IgD-negative memory B cell (primary cell): ENCODE results near the gene CORO2B. TPM values are rescaled to one million over a fixed set of nuclear protein-coding genes. Genes with fewer than 3 reads are reported as not detected.

Source experiments
- H3K27ac Mint-ChIP-seq, 3 donors: one replicate each; pipeline ENCODE4 v1.8.0; 2020 to 2022; ENCODE audit warnings: mild to moderate bottlenecking in 3 of 3, mixed read lengths in 3 of 3, moderate library complexity in 1 of 3
- H3K27me3 Mint-ChIP-seq: one replicate; pipeline ENCODE4 v1.8.0; 2021; ENCODE audit warnings: mixed read lengths
- H3K36me3 Mint-ChIP-seq: one replicate; pipeline ENCODE4 v1.8.0; 2020; ENCODE audit warnings: mild to moderate bottlenecking, mixed read lengths
- H3K4me1 Mint-ChIP-seq, 3 donors: one replicate each; pipeline ENCODE4 v1.8.0; 2020 to 2022; ENCODE audit warnings: mixed read lengths in 3 of 3, mild to moderate bottlenecking in 1 of 3
- H3K4me3 Mint-ChIP-seq, 4 donors: one replicate each; pipeline ENCODE4 v1.8.0; 2020 to 2022; ENCODE audit warnings: mild to moderate bottlenecking in 4 of 4, mixed read lengths in 4 of 4, moderate library complexity in 3 of 4
- H3K9me3 Mint-ChIP-seq, 3 donors: one replicate each; pipeline ENCODE4 v1.8.0; 2020 to 2021; ENCODE audit warnings: mixed read lengths in 3 of 3, mild to moderate bottlenecking in 1 of 3
- polyA plus RNA-seq: library from polyadenylated mRNA; unstranded; fragments of 300-500 nt; fragmentation: Illumina TruSeq; gene quantifications from one replicate; pipeline ENCODE4 v1.2.3, GENCODE V29; 2021

Gene CORO2B
- 0.94 TPM for polyA plus RNA-seq

- peaks cover 14 to 34% (median 16%) of the 10 kb centered on the region in 3 donors for H3K4me1 Mint-ChIP-seq
- peak within 1 kb of the TSS; percentile 62 to 83 (median 71) for H3K27ac Mint-ChIP-seq
- peaks cover 0 to 4% (median 0%) of the 10 kb centered on the region in 3 donors for H3K9me3 Mint-ChIP-seq
- peak within 1 kb of the TSS; percentile 83 to 93 (median 89) for H3K4me3 Mint-ChIP-seq
- H3K36me3 Mint-ChIP-seq = peaks cover 2% of the 10 kb centered on the region
- peaks cover 33% of the 10 kb centered on the region for H3K27me3 Mint-ChIP-seq
Observed at GRCh38 chr15:68578980-68579935, at the start of gene CORO2B. CORO2B (plus strand) TSS chr15:68578993; CDS start chr15:68579263, 270 bp downstream.

GRCh38 chr15:68531387-68532179 lies 47.2 kb upstream of the CORO2B start:
- Mint-ChIP-seq H3K4me1 (peaks cover 4 to 20% (median 12%) of the 10 kb centered on the region in 3 donors), H3K27me3 (peaks cover 13% of the 10 kb centered on the region), H3K9me3 (peaks cover 3 to 19% (median 7%) of the 10 kb centered on the region in 3 donors), H3K36me3 (peaks cover 3% of the 10 kb centered on the region), H3K27ac (no peak overlapping the region), H3K4me3 (no peak overlapping the region)

GRCh38 chr15:68536331-68537095 lies 42.3 kb upstream of the CORO2B start:
- no peak overlapping the region for H3K27ac Mint-ChIP-seq
- H3K4me1 Mint-ChIP-seq = no peaks in the 10 kb centered on the region
- H3K9me3 Mint-ChIP-seq = peaks cover 4 to 21% (median 7%) of the 10 kb centered on the region in 3 donors
- H3K27me3 Mint-ChIP-seq = peaks cover 17% of the 10 kb centered on the region
- H3K36me3 Mint-ChIP-seq = peaks cover 5% of the 10 kb centered on the region
- no peak overlapping the region for H3K4me3 Mint-ChIP-seq

- H3K4me1 Mint-ChIP-seq = no peaks in the 10 kb centered on the region
- peaks cover 17% of the 10 kb centered on the region for H3K27me3 Mint-ChIP-seq
- peaks cover 4 to 17% (median 5%) of the 10 kb centered on the region in 3 donors for H3K9me3 Mint-ChIP-seq
- peaks cover 4% of the 10 kb centered on the region for H3K36me3 Mint-ChIP-seq
- H3K27ac Mint-ChIP-seq = no peak overlapping the region
- no peak overlapping the region for H3K4me3 Mint-ChIP-seq
Observed at GRCh38 chr15:68537097-68537496, 41.7 kb upstream of the CORO2B start.

- peaks cover 19% of the 10 kb centered on the region for H3K27me3 Mint-ChIP-seq
- no peak overlapping the region for H3K4me3 Mint-ChIP-seq
- peaks cover 3 to 13% (median 4%) of the 10 kb centered on the region in 3 donors for H3K9me3 Mint-ChIP-seq
- H3K4me1 Mint-ChIP-seq = no peaks in the 10 kb centered on the region
- H3K36me3 Mint-ChIP-seq = peaks cover 1% of the 10 kb centered on the region
- H3K27ac Mint-ChIP-seq = no peak overlapping the region
Observed at GRCh38 chr15:68537506-68537905, 41.3 kb upstream of the CORO2B start.

GRCh38 chr15:68538311-68538710 lies 40.5 kb upstream of the CORO2B start:
- no peaks in the 10 kb centered on the region for H3K4me1 Mint-ChIP-seq
- no peak overlapping the region for H3K27ac Mint-ChIP-seq
- peaks cover 1 to 6% (median 3%) of the 10 kb centered on the region in 3 donors for H3K9me3 Mint-ChIP-seq
- peaks cover 19% of the 10 kb centered on the region for H3K27me3 Mint-ChIP-seq
- no peak overlapping the region for H3K4me3 Mint-ChIP-seq
- H3K36me3 Mint-ChIP-seq = peaks cover 1% of the 10 kb centered on the region

- peaks cover 21% of the 10 kb centered on the region for H3K27me3 Mint-ChIP-seq
- H3K4me3 Mint-ChIP-seq = no peak overlapping the region
- H3K36me3 Mint-ChIP-seq = peaks cover 1% of the 10 kb centered on the region
- H3K4me1 Mint-ChIP-seq = no peaks in the 10 kb centered on the region
- peaks cover 1 to 6% (median 3%) of the 10 kb centered on the region in 3 donors for H3K9me3 Mint-ChIP-seq
- H3K27ac Mint-ChIP-seq = peak overlapping the region in 1 of 3 donors; percentile 34
Observed at GRCh38 chr15:68541743-68542142, 37.0 kb upstream of the CORO2B start.

GRCh38 chr15:68542348-68542747 lies 36.4 kb upstream of the CORO2B start:
- Mint-ChIP-seq H3K27ac (no peak overlapping the region), H3K4me3 (no peak overlapping the region), H3K4me1 (no peaks in the 10 kb centered on the region), H3K27me3 (peaks cover 21% of the 10 kb centered on the region), H3K36me3 (no peaks in the 10 kb centered on the region), H3K9me3 (peaks cover 1 to 6% (median 3%) of the 10 kb centered on the region in 3 donors)

GRCh38 chr15:68542771-68543164 lies 36.0 kb upstream of the CORO2B start:
- H3K9me3 Mint-ChIP-seq = peaks cover 1 to 6% (median 3%) of the 10 kb centered on the region in 3 donors
- no peaks in the 10 kb centered on the region for H3K36me3 Mint-ChIP-seq
- H3K27ac Mint-ChIP-seq = no peak overlapping the region
- H3K4me1 Mint-ChIP-seq = no peaks in the 10 kb centered on the region
- H3K4me3 Mint-ChIP-seq = no peak overlapping the region
- H3K27me3 Mint-ChIP-seq = peaks cover 18% of the 10 kb centered on the region

- Mint-ChIP-seq H3K9me3 (peaks cover 1 to 6% (median 3%) of the 10 kb centered on the region in 3 donors), H3K27me3 (peaks cover 18% of the 10 kb centered on the region), H3K4me3 (no peak overlapping the region), H3K4me1 (no peaks in the 10 kb centered on the region), H3K27ac (no peak overlapping the region), H3K36me3 (no peaks in the 10 kb centered on the region)
Observed at GRCh38 chr15:68543165-68544008, 35.4 kb upstream of the CORO2B start.

- peaks cover 23% of the 10 kb centered on the region for H3K27me3 Mint-ChIP-seq
- peaks cover 0 to 2% (median 0%) of the 10 kb centered on the region in 3 donors for H3K4me1 Mint-ChIP-seq
- H3K4me3 Mint-ChIP-seq = no peak overlapping the region
- no peak overlapping the region for H3K27ac Mint-ChIP-seq
- H3K9me3 Mint-ChIP-seq = peaks cover 0 to 1% (median 0%) of the 10 kb centered on the region in 3 donors
- H3K36me3 Mint-ChIP-seq = no peaks in the 10 kb centered on the region
Observed at GRCh38 chr15:68546318-68546717, 32.5 kb upstream of the CORO2B start.

- no peaks in the 10 kb centered on the region for H3K36me3 Mint-ChIP-seq
- no peak overlapping the region for H3K4me3 Mint-ChIP-seq
- H3K4me1 Mint-ChIP-seq = peaks cover 0 to 2% (median 0%) of the 10 kb centered on the region in 3 donors
- no peak overlapping the region for H3K27ac Mint-ChIP-seq
- H3K9me3 Mint-ChIP-seq = peaks cover 0 to 1% (median 0%) of the 10 kb centered on the region in 3 donors
- peaks cover 19% of the 10 kb centered on the region for H3K27me3 Mint-ChIP-seq
Observed at GRCh38 chr15:68548364-68548763, 30.4 kb upstream of the CORO2B start.

- peaks cover 20% of the 10 kb centered on the region for H3K27me3 Mint-ChIP-seq
- peaks cover 0 to 1% (median 0%) of the 10 kb centered on the region in 3 donors for H3K9me3 Mint-ChIP-seq
- H3K4me3 Mint-ChIP-seq = no peak overlapping the region
- no peaks in the 10 kb centered on the region for H3K36me3 Mint-ChIP-seq
- peaks cover 0 to 2% (median 0%) of the 10 kb centered on the region in 3 donors for H3K4me1 Mint-ChIP-seq
- no peak overlapping the region for H3K27ac Mint-ChIP-seq
Observed at GRCh38 chr15:68550004-68550403, 28.8 kb upstream of the CORO2B start.
